Esophagus muscularis mucosa (tissue), 4 donors: ENCODE data around the gene FCRLB. TPM values are rescaled to one million over a fixed set of nuclear protein-coding genes. Genes with fewer than 3 reads are reported as not detected.

Source experiments
- DNase-seq: peaks from one replicate; pipeline ENCODE4 v3.0.0-alpha.2; 2017; ENCODE audit errors: extremely low spot score
- H3K27ac ChIP-seq, 4 donors: fragments of 200-600 bp; sonication (generic); replicated peaks in 1 of 4; 1 replicate in 3 of 4; 2 replicates in 1 of 4; pipeline ENCODE4 v1.5.1; 2016 to 2019; ENCODE audit warnings: mild to moderate bottlenecking in 1 of 4
- H3K27me3 ChIP-seq, 4 donors: fragments of 200-600 bp; sonication (generic); one replicate each; pipeline versions ENCODE4 v1.5.1 to v1.6.0; 2016 to 2019
- H3K36me3 ChIP-seq, 4 donors: fragments of 200-600 bp; sonication (generic); one replicate each; pipeline ENCODE4 v1.5.1; 2016 to 2019
- H3K4me1 ChIP-seq, 4 donors: fragments of 200-600 bp; sonication (generic); one replicate each; pipeline ENCODE4 v1.5.1; 2016 to 2019
- H3K4me3 ChIP-seq, 4 donors: fragments of 200-600 bp; sonication (generic); 1 replicate in 2 of 4; 2 replicates in 2 of 4; pipeline ENCODE4 v1.5.1; 2016 to 2019; ENCODE audit warnings: mild to moderate bottlenecking in 4 of 4, moderate library complexity in 1 of 4
- H3K9me3 ChIP-seq, 4 donors: fragments of 200-600 bp; sonication (generic); 1 replicate in 3 of 4; 2 replicates in 1 of 4; pipeline ENCODE4 v1.5.1; 2016 to 2019
- CTCF ChIP-seq, 3 experiments: fragments of 200-600 bp in 2 of 3; fragments of 450-650 bp in 1 of 3; sonication (generic) in 2 of 3; IDR thresholded peaks; one replicate each; pipeline ENCODE4 v1.5.1; 2017 to 2019; ENCODE audit warnings: antibody characterized with exemption in 3 of 3, mild to moderate bottlenecking in 2 of 3, moderate library complexity in 1 of 3
- EP300 ChIP-seq: sonication (generic); formaldehyde crosslinking; IDR thresholded peaks from one replicate; pipeline ENCODE4 v1.6.1; 2017; ENCODE audit warnings: antibody characterized with exemption
- POLR2A ChIP-seq: fragments of 450-650 bp; IDR thresholded peaks from one replicate; pipeline ENCODE4 v1.6.1; 2017; ENCODE audit warnings: antibody characterized with exemption, moderate library complexity, mild to moderate bottlenecking, low read depth
- POLR2AphosphoS5 ChIP-seq, 2 donors: sonication (generic); formaldehyde crosslinking; IDR thresholded peaks; one replicate each; pipeline ENCODE4 v1.6.1; 2017; ENCODE audit warnings: antibody characterized with exemption in 2 of 2
- WGBS: methylation state at CpG from one replicate; pipeline ENCODE4 v1.1.5; 2018; 5-methylcytosine and 5-hydroxymethylcytosine counted together
- intact Hi-C: fragments of 100-400 bp; cut with DNase I; formaldehyde crosslinking; loops from one replicate; pipeline ENCODE4 v1.15.1; 2023
- total RNA-seq, 4 donors: library from RNA; depleted of rRNA; stranded (reverse); fragments of >200 nt; gene quantifications; one replicate each; pipeline versions ENCODE4 v1.1.0 to v1.2.1, GENCODE V29; 2016

Gene FCRLB
- total RNA-seq, 4 donors from 2014 or later: 0.34 to 1.3 (median 0.65) TPM; not detected in 1

GRCh38 chr1:161731241-161731640 lies 9.9 kb downstream of the FCRLB start:
- no peak for DNase-seq
- WGBS: 77% methylated on average over 6 of the region's 6 CpGs
- intact Hi-C loops: no loop called here
- Histone ChIP-seq H3K27ac (no peak overlapping the region), H3K27me3 (peaks cover 0 to 8% (median 0%) of the 10 kb centered on the region in 4 donors), H3K9me3 (no peaks in the 10 kb centered on the region), H3K4me3 (no peak overlapping the region), H3K36me3 (no peaks in the 10 kb centered on the region), H3K4me1 (peaks cover 3 to 13% (median 8%) of the 10 kb centered on the region in 4 donors)
- no peak for TF ChIP-seq POLR2A
- TF ChIP-seq EP300: no peak
- TF ChIP-seq POLR2AphosphoS5 (IDR thresholded peaks at IDR 0.05): no peak
- no peak for TF ChIP-seq CTCF (IDR thresholded peaks at IDR 0.05)

GRCh38 chr1:161731981-161732718 lies 10.8 kb downstream of the FCRLB start:
- H3K27ac ChIP-seq: no peak overlapping the region
- intact Hi-C loops: no loop called here
- DNase-seq: no peak
- no peaks in the 10 kb centered on the region for H3K36me3 ChIP-seq
- 67% methylated on average over 5 of the region's 5 CpGs for WGBS
- peaks cover 3 to 7% (median 6%) of the 10 kb centered on the region in 4 donors for H3K4me1 ChIP-seq
- H3K9me3 ChIP-seq: no peaks in the 10 kb centered on the region
- no peak overlapping the region for H3K4me3 ChIP-seq
- peaks cover 0 to 8% (median 0%) of the 10 kb centered on the region in 4 donors for H3K27me3 ChIP-seq
- TF ChIP-seq EP300 (no peak), POLR2A (no peak), POLR2AphosphoS5 (IDR thresholded peaks at IDR 0.05) (no peak), CTCF (IDR thresholded peaks at IDR 0.05) (no peak)

DNA sequence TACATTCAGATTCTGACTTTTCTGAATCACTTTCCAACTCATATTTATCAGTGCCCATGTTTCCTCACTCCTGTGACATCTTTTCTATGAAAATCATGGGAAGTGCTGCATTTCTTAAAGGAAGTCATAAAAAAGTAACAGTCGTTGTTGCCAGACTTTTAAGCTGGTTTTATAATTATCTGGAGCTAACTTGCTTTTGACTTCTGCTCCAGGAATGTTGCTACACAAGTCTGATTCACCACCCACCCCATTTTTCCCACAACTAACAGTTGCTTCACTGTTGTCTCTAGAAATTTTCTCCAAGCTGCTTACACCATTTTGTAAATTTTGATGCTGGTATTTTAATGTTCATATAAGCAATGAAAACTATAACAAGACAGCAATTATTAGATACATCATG lies 12.2 kb downstream of the FCRLB start:
- Histone ChIP-seq H3K27ac (no peak overlapping the region), H3K4me1 (peaks cover 0 to 3% (median 0%) of the 10 kb centered on the region in 4 donors), H3K4me3 (no peak overlapping the region), H3K9me3 (no peaks in the 10 kb centered on the region), H3K36me3 (no peaks in the 10 kb centered on the region), H3K27me3 (peaks cover 0 to 17% (median 0%) of the 10 kb centered on the region in 4 donors)
- no peak for DNase-seq
- intact Hi-C loops: no loop called here
- WGBS: 32% methylated on average over 1 of the region's 1 CpG
- TF ChIP-seq EP300 (no peak), CTCF (IDR thresholded peaks at IDR 0.05) (no peak), POLR2A (no peak), POLR2AphosphoS5 (IDR thresholded peaks at IDR 0.05) (no peak)

DNA sequence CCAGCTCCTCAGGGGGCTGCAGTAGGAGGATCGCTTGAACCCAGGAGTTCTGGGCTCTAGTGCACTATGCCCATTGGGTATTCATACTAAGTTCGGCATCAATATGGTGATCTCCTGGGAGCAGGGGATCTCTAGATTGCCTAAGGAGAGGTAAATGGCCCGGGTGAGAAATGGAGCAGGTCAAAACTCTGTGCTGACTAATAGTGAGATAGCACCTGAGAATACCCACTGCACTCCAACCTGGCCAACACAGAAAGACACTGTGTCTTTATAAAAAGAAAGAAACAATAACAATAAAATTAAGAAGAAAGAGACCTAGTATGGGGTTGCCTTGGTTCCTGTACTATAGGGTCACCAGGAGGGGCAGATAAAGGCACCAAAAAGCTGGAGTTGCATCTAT lies 14.5 kb downstream of the FCRLB start:
- no peak for DNase-seq
- TF ChIP-seq EP300: no peak
- no peak for TF ChIP-seq POLR2A
- TF ChIP-seq POLR2AphosphoS5 (IDR thresholded peaks at IDR 0.05): no peak
- TF ChIP-seq CTCF (IDR thresholded peaks at IDR 0.05): no peak
- Histone ChIP-seq H3K9me3 (no peaks in the 10 kb centered on the region), H3K4me1 (peaks cover 0 to 3% (median 0%) of the 10 kb centered on the region in 4 donors), H3K4me3 (no peak overlapping the region), H3K36me3 (no peaks in the 10 kb centered on the region), H3K27me3 (peaks cover 0 to 27% (median 0%) of the 10 kb centered on the region in 4 donors), H3K27ac (no peak overlapping the region)
- intact Hi-C loops: no loop called here
- WGBS: 94% methylated on average over 3 of the region's 3 CpGs
